ENCODE data around the gene KBTBD13. TPM values are rescaled to one million over a fixed set of nuclear protein-coding genes. Genes with fewer than 3 reads are reported as not detected.

Gene KBTBD13
- polyA plus RNA-seq, 10 donors: 0.62 to 2.6 (median 1.5) TPM

DNA sequence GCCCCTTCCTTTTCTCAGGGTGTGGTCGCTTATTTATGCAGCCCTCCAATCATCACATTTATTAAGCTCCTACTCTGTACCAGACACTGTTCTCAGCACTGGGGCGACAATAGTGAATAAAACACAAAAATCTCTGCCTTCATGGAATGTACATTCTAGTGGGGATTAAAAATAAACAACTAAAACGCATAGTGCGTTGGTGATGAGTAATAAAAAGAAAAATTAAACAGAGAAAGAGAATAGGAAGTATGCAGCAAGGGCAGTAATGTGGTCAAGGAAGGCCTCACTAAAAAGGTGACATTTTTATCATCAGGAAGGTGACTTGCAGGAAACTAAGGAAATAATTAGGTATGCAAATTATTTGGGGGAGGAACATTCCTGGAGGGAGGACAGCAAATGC, 26.3 kb upstream of the KBTBD13 start:
- DNase-seq: no peak

- no peak for DNase-seq
Measured at GRCh38 chr15:65051266-65051665, 25.3 kb upstream of the KBTBD13 start.

- no peak for DNase-seq
Measured at GRCh38 chr15:65052956-65053355, 23.6 kb upstream of the KBTBD13 start.

- peak; percentile 52 to 86 (median 78) for DNase-seq
Measured at GRCh38 chr15:65054333-65055200, 22.0 kb upstream of the KBTBD13 start.

DNA sequence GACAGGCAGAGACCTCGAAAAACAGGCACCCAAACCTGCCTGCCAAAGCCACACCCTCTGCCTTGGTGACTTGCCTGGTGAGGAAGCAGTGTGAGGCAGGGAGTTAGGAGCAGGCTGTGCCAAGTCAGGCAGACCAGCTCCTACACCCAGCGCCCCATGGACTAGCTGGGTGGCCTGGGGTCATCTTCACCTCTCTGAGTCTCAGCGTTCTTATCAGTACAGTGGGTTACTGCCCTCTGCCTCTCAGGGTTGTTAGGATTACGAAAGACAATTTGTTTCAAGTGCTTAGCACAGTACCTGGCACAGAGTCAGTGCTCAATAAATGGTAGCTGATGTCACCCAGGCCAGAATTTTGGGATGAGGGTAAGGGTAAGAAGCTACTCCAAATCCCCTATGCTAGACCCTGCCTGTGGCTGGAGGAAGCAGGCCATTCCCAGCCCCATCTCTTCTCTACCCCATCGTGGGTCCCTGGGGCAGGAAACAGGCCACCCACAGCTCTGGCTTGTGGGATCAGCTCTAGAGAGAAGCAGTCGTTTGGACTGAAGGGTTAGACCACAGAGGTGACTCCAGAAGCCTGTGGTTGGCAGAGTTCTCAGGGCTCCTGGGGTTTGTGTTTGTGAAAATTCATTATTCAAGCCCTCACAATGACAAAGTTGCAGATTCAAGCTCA, 21.2 kb upstream of the KBTBD13 start:
- no peak for DNase-seq

- DNase-seq: no peak
Measured at GRCh38 chr15:65056106-65056505, 20.4 kb upstream of the KBTBD13 start.

- DNase-seq: no peak
Measured at GRCh38 chr15:65056868-65057548, 19.5 kb upstream of the KBTBD13 start.

- DNase-seq: no peak
Measured at GRCh38 chr15:65057549-65057940, 19.0 kb upstream of the KBTBD13 start.

DNA sequence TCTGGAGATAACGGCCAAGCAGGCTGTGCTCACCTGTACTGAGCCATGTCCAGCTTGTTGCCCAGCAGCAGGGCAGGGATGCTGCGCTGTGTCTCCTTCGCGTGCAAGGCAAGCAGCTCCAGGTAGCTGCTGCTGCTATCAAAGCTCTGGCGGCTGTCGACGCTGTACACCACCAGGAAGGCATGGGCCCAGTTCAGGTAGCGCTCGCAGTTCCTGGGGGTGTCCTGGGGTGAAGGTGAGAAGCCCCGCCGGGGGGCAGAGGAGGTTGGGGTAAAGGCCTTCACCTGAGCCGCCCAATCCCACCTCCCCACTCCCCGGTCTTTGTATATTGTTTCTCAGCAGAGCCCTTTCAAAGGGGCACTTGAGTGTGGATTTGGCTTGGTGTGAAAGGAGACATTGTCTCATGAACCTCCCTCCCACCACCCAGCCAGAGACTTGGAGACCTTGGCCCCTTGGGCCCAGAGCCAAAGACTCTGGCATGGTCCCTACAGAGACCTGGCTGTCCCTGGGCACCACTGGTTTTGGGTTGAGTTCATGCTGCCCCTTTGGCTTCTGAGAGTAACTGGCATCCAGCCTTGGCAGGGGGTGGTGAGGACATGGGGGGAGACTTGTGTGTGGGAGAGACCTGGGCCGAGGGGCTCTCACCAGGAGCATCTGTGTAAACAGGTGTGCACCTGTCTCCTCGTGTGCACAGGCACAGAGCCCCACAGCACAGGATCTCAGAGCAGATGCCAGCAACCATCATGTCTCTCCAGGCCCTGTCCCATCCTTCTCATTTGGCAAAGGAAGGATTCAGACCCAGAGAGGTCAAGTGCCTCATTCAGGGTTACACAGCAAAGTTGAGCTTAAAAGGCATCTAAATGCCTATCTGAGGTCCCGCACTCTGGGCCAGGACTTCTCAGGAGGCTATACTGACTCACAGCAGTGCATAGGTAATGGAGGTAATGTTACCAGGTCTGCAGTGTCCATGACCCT, 17.9 kb upstream of the KBTBD13 start:
- DNase-seq: no peak

- no peak for DNase-seq
Measured at GRCh38 chr15:65059369-65059750, 17.2 kb upstream of the KBTBD13 start.

- no peak for DNase-seq
Measured at GRCh38 chr15:65059931-65060596, 16.5 kb upstream of the KBTBD13 start.

GRCh38 chr15:65060641-65061397, 15.7 kb upstream of the KBTBD13 start:
- DNase-seq: no peak

DNA sequence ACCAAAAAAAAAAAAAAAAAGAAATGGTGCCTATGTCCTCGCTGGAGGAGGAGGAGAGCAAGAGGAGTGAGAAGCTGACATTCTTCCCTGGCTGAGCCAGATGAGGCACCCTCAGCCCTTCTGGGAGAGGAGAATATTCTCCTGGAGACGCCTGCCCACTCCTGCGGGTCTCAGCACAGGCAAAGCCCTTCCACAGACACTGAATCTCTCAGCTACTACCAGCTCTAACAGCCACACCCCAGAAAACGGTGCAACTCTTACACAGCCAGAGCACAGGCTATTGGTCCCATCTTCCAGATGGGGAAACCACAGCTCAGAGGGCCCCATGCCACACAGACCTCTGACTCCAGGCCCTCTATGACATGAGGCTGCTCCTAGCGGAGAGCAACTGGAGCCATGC, 14.5 kb upstream of the KBTBD13 start:
- no peak for DNase-seq

DNA sequence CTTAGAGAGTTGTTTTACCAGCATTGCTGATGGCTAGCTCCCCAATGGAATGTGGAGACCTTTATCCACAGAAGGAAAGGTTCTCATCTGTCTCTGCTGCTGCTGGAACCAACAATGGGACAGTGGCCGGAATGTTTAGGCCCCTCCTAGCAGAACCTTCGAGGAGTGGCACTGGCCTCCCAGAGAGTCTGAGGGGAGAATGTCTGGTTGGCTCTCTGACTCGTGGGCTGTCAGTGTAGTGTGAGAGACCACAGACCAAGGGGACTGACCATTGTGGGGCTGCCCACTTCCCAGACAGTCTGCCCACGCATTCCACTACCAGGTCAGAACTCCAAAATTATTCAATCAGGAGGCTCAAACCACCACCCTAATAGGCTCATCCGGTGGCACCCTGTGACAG, 13.8 kb upstream of the KBTBD13 start:
- no peak for DNase-seq

DNA sequence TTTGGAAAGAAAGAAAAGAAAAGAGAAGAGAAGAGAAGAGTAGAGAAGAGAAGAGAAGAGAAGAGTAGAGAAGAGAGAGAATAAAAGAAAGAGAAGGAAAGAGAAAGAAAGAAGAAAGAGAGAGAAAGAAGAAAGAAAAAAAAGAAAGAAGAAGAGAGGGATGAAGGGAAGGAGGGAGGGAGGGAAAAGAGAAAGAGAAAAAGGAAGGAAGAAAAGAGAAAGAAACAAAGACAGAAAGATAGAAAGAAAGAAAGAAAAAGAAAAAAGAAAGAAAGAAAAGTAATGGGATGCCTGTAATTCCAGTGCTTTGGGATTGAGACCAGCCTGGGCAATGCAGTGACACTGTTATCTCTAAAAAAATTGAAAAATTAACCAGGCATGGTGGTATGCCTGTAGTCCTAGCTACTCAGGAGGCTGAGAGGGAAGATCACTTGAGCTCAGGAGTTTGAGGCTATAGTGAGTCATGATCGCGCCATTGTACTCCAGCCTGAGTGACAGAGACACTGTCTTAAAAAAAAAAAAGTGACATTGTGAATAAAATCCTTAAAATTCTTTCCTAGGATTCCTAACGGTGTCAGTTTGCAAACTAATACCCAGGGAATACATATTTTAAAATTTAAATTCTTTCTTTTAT, 10.4 kb upstream of the KBTBD13 start:
- DNase-seq: no peak

DNA sequence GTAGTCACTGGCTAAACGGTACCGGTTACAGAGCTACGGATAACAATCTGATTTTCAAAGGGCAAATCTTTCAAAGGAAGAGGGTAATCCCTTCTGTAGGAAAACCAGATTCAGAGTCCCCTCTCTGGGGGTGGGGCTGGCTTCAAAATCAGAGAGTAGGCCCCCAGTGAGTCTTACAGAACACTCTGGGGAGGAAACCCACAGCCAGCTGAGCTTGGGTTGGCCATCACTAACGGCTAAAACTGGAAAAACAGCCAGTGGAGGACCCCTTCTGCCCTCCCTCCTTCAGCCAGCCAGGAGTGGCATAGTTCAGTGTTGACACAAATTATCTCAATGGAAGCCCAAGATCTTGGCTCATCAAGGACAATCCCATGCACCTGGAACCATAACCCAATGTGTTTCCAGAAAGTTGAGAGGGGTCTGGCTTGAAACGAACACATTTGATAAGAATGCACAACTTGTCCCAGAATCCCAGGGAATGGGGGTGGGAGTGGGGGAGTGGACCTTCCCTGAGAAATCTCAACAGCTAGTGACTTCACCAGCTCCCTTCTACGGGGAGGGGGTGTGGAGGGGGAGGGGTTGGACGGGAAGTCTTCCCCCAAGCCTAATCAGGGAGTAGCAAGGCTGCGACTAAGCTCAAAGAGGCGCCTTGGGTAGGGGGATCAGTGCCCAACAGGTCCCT, 9.8 kb upstream of the KBTBD13 start:
- peak in 1 of 3 donors; percentile 71 for DNase-seq

DNA sequence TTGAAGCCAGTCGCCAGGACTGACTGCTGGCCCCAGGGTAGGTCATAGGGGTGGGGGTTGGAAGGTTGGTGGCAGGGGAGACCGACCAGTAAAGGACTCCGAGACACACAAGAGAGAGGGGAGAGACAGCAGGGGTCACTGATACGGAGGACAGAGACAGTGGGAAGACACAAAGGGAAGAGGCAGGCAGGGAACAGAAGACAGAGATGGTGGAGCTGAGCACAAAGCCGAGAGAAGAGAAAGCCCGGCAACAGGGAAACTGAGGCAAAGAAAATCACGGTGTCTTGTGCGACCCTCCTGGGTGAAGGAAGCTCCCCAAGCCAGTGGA, 9.3 kb upstream of the KBTBD13 start:
- no peak for DNase-seq

GRCh38 chr15:65067645-65068402, 8.7 kb upstream of the KBTBD13 start, which contains the start of gene RASL12:
TSS of gene RASL12 (minus strand) at chr15:65067991. CDS start at chr15:65067835, 156 bp downstream.
- peak in 1 of 3 donors; percentile 66 for DNase-seq
